Measurements from ENCODE around the gene MAGI1. TPM values are rescaled to one million over a fixed set of nuclear protein-coding genes. Genes with fewer than 3 reads are reported as not detected.

Gene MAGI1
- total and polyA plus RNA-seq, 4 donors, result 9.9 to 88.1 (median 24.6) TPM

- no peaks in the 10 kb centered on the region for H3K27me3 ChIP-seq (ENCODE audit: control insufficient read depth in 3 of 3, insufficient read depth in 3 of 3, low read length in 2 of 3)
- ATAC-seq (ENCODE audit: insufficient read depth, low FRiP score), result no peak
- H3K4me3 ChIP-seq, result no peak overlapping the region
- H3K27ac ChIP-seq (ENCODE audit: low read depth in 1 of 2, low read length in 1 of 2), result no peak overlapping the region
- H3K4me1 ChIP-seq (ENCODE audit: control insufficient read depth in 5 of 5, insufficient read depth in 5 of 5, low read length in 5 of 5), result peaks cover 0 to 26% (median 0%) of the 10 kb centered on the region in 5 donors
- WGBS, 2 donors, result 87 to 88% methylated on average over 8 of the region's 8 CpGs
- no peak overlapping the region for H3K9ac ChIP-seq (ENCODE audit: insufficient read depth in 1 of 2, low read length in 2 of 2)
- H3K36me3 ChIP-seq (ENCODE audit: control insufficient read depth in 4 of 4, insufficient read depth in 4 of 4, low read length in 4 of 4), result no peaks in the 10 kb centered on the region
- DNase-seq, result no peak
- TF ChIP-seq CTCF (IDR thresholded peaks at IDR 0.05; ENCODE audit: control extremely low read depth, extremely low read depth), result no peak
- H3K9me3 ChIP-seq (ENCODE audit: control insufficient read depth in 4 of 4, insufficient read depth in 3 of 4, low read length in 3 of 4), result no peaks in the 10 kb centered on the region
These were observed 226.8 kb downstream of the MAGI1 start for GRCh38 chr3:65811892-65812291.

DNA sequence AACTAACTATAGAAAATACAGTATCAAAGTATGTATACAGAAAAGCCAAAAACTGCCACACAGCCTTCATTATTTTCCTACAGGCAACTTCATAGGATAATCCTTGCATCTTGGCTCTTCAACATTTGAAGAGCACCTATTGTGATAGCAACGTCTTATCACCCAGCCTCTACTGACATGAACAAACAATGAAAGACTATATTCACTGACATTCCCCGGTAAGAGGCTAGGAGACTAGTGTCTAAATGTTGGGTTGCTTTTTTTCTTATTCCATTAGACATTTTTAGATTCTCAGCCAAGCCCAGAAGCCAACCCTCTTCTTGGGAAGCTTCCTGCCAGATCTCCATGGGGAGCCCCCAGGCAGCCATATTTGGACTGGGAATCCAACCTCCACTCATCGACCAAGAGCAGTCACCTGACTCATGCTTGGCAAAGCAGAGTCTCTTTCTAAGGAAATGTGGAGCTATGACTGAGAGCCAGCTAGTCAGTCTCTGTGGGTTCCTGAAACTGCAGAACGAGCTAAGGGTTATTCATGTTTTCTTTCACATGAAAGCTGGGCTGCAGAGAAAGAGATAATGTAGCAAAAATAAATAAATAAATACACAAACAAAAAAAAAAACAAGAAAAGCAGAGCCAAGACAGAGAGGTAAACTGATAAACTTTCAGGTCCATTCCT, 227.5 kb downstream of the MAGI1 start:
- 77 to 84% methylated on average over 4 of the region's 4 CpGs for WGBS, 2 donors
- ATAC-seq (ENCODE audit: insufficient read depth, low FRiP score), result no peak
- H3K9me3 ChIP-seq (ENCODE audit: control insufficient read depth in 4 of 4, insufficient read depth in 3 of 4, low read length in 3 of 4), result no peaks in the 10 kb centered on the region
- H3K36me3 ChIP-seq (ENCODE audit: control insufficient read depth in 4 of 4, insufficient read depth in 4 of 4, low read length in 4 of 4), result no peaks in the 10 kb centered on the region
- H3K9ac ChIP-seq (ENCODE audit: insufficient read depth in 1 of 2, low read length in 2 of 2), result no peak overlapping the region
- no peak overlapping the region for H3K27ac ChIP-seq (ENCODE audit: low read depth in 1 of 2, low read length in 1 of 2)
- peaks cover 0 to 26% (median 0%) of the 10 kb centered on the region in 5 donors for H3K4me1 ChIP-seq (ENCODE audit: control insufficient read depth in 5 of 5, insufficient read depth in 5 of 5, low read length in 5 of 5)
- no peaks in the 10 kb centered on the region for H3K27me3 ChIP-seq (ENCODE audit: control insufficient read depth in 3 of 3, insufficient read depth in 3 of 3, low read length in 2 of 3)
- H3K4me3 ChIP-seq, result no peak overlapping the region
- no peak for DNase-seq
- no peak for TF ChIP-seq CTCF (IDR thresholded peaks at IDR 0.05; ENCODE audit: control extremely low read depth, extremely low read depth)

GRCh38 chr3:65810302-65810701, 228.4 kb downstream of the MAGI1 start:
- Histone ChIP-seq H3K27ac (ENCODE audit: low read depth in 1 of 2, low read length in 1 of 2) (no peak overlapping the region), H3K36me3 (ENCODE audit: control insufficient read depth in 4 of 4, insufficient read depth in 4 of 4, low read length in 4 of 4) (no peaks in the 10 kb centered on the region), H3K4me1 (ENCODE audit: control insufficient read depth in 5 of 5, insufficient read depth in 5 of 5, low read length in 5 of 5) (peaks cover 0 to 23% (median 0%) of the 10 kb centered on the region in 5 donors), H3K27me3 (ENCODE audit: control insufficient read depth in 3 of 3, insufficient read depth in 3 of 3, low read length in 2 of 3) (no peaks in the 10 kb centered on the region), H3K9me3 (ENCODE audit: control insufficient read depth in 4 of 4, insufficient read depth in 3 of 4, low read length in 3 of 4) (no peaks in the 10 kb centered on the region), H3K9ac (ENCODE audit: insufficient read depth in 1 of 2, low read length in 2 of 2) (no peak overlapping the region), H3K4me3 (no peak overlapping the region)
- TF ChIP-seq CTCF (IDR thresholded peaks at IDR 0.05; ENCODE audit: control extremely low read depth, extremely low read depth), result no peak
- ATAC-seq (ENCODE audit: insufficient read depth, low FRiP score) (no peak), DNase-seq (no peak)
- 92 to 95% methylated on average over 7 of the region's 7 CpGs for WGBS, 2 donors

All from lung (tissue), 12 donors.